NCI-H128 (cell line): Measurements from ENCODE around the gene STARD13.

Experiments used
- DNase-seq: peaks from one replicate; lab custom pipeline; 2025; ENCODE audit not compliant: unreplicated experiment; lab: John Stamatoyannopoulos, UW

Gene STARD13

DNA sequence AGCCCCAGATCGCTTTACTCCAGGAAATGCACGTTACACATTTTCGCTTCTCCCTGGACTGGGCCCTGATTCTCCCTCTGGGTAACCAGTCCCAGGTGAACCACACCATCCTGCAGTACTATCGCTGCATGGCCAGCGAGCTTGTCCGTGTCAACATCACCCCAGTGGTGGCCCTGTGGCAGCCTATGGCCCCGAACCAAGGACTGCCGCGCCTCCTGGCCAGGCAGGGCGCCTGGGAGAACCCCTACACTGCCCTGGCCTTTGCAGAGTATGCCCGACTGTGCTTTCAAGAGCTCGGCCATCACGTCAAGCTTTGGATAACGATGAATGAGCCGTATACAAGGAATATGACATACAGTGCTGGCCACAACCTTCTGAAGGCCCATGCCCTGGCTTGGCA is 224.7 kb downstream of the STARD13 start:
- DNase-seq: no peak

DNA sequence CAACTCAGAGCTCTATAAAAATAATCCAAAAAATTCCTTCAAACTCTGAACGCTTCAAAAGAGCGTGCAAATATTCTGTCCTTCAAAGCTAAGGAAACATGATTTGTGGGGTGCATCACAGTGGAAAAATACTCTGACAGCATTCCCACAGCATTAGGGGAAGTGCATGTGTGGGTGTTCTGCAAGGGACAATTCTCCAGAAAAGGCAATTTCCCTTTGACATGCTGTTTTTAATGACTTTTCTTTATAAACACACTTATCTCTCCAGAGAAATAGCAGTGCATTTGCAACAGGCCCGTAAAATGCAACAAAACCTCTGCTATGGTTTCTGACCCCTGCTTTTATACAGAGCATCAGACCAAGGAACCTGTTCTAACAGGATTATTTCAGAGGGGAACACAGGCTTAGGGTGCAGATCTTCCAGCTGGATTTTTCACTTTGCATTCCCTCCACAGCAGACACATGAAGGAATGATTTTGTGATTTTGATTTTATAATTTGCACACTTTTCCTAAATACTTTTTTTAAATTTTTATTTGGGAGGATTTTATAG is 226.7 kb downstream of the STARD13 start:
- no peak for DNase-seq

DNA sequence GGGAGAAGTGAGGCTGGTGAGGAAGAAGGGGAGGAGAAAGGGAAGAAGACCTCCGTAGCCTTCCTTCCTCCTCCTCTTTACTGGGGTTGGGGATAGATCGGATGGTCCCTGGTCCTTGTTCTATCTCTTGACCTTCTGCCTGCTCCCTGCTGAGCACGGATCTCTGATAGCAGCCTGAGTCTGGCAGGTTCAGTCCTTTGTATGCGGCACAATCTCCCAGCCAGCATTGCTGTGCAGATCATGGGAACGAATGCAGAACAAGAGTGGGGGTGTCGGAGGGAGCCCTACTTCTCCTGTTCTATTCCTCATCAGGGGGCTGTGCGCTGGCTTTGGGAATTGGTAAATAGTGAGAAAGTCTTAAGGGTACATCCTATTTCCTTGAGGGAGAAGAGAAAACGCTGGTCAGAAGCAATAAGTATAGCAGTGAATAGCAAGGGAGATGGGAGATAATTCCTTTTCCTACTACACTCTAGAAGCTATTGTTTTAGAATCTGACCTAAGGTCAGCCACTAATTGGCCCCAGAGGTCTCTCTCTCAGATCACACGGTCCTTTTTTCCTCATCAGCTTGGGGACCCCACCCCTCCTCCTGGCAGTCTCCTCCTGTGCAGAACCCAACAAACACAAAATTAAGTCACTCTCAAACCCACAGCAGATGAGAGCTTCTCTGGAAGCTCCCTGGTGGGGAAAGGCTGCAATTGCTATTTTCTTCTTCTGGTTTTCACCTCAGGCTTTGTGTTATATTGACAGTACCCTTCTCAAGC is 228.4 kb downstream of the STARD13 start:
- no peak for DNase-seq

DNA sequence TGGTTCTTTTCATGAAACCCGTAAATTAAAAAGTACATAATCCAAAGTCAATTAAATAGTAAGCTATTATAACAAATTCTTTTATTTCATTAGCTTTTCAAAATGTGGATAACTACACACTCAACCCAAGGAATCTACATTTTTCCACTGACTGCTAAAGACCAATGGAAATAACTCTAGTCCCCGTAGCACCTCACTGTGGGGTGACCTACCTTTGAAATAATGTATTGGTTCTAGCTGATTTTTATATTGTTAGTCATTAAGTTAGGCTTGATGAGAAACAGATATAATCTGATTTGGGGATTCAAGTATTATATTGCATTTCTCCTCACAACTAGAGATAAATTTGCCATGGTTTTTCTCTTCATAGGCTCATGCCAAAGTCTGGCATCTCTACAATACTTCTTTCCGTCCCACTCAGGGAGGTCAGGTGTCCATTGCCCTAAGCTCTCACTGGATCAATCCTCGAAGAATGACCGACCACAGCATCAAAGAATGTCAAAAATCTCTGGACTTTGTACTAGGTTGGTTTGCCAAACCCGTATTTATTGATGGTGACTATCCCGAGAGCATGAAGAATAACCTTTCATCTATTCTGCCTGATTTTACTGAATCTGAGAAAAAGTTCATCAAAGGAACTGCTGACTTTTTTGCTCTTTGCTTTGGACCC is 232.0 kb downstream of the STARD13 start:
- DNase-seq: no peak
